Fibroblast of the conjunctiva (primary cell): ENCODE results near the gene NHERF2.
"Not testable (repeated sequence)": the region's sequence is repeated elsewhere in the genome, so short reads cannot be mapped to it uniquely, and the experiment has no call there.

Source experiments
- DNase-seq: peaks from one replicate; pipeline ENCODE4 v3.0.0-alpha.2; 2010; ENCODE audit warnings: low read depth

The NHERF2 gene

DNA sequence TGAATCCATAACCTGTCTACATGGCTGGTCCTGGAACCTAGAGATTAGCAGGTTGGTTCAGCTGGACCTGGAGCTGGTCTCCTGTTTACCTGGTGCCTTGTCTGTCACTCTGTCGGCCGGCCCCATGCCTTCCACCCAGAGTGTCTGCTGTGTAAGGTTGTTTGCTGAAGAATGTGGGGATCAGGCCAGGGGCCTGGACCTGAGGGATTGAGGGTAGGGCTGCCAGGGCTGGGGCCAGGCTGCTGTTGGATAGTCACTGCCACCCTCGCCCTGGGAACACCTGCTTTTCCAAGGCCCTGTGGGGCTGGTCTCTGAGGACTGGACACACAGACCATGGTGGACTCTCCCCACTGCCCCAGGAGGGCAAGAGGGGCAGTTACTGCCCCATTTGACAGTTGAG is 1.4 kb downstream of the NHERF2 start:
- DNase-seq: no peak

DNA sequence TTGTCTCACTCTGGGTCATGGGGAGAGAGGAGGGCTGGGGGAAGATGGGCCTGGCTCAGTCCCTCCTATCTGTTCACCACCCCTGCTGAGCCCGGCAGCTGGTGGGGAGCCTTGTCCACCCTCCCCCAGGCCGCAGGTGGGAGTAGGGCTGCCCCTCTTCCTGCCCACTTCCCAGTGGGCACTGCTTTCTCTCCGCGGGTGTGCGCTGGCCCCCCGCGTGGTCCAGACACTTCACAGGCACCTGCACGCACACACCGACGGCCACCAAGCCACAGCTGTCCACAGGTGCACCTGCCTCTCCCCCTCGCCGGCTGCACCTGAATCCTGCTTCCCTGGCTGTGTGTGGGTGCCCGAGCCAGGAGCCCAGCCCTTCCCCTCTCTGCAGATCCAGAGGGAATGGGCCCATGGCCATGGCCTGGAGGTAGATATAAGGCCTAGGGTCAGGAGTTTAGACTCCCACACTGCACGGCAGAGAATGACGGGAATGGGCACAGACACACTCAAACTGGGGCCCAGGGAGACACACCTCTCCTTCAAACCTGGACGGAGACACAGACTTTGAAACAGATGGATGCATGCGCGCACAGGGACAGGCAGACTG is 2.0 kb downstream of the NHERF2 start:
- no peak for DNase-seq

DNA sequence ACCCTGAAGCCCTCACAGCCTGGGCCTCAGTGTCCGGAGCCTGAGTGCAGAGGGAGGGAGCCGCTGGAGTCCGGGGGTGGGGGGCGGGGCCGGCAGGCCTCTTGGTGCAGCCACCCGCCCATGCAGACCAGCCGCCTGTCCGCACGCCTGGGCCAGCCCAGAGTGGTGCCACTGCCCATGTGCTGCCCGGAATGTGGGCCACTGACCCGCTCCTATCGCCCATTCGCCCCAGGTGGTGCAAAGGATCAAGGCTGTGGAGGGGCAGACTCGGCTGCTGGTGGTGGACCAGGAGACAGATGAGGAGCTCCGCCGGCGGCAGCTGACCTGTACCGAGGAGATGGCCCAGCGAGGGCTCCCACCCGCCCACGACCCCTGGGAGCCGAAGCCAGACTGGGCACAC is 2.6 kb downstream of the NHERF2 start:
- DNase-seq: no peak

DNA sequence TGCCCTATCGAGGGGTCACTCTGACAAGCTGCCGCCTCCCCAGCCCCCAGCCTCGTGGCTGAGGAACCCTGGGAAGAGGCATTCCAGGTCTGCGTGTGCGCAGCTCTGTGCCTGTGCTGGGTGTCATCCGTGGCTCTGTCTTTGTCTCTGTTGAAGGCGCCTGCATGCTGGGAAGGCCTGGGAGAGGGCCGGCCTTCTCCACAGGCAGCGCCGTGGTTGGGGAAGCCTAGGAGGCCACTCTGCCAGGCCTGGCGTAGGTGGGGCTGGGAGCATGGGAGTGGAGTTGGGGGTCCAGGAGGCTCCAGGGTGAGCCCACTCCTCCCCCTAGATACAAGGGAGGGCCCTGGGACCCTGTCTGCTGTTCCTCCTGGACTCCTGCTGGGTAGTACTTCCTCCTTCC is 3.3 kb downstream of the NHERF2 start:
- no peak for DNase-seq

DNA sequence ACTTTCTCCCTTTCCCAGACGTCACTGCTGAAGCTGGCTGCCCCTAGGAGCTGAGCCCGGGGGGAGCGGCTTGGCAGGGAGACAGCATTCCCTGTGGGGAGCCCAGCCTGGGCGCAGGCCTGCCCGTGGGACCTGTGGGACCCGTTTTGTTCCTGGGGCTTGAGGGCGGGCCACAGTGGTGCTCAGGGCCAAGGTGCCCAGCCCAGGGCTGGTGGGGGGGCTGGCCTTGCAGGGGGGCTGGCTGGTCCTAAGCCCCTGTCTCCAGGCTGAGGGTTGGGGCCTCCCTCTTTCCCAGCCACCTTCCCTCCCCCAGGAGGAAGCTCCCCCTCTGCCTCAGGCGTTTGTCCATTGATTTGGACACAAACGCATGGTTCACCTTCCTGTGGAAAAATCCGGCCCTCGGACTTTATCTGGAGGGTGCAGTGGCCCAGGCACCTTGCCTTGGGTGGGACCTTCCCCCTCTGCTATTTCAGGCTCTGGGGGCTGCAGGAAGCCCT is 4.4 kb downstream of the NHERF2 start:
- DNase-seq: no peak

DNA sequence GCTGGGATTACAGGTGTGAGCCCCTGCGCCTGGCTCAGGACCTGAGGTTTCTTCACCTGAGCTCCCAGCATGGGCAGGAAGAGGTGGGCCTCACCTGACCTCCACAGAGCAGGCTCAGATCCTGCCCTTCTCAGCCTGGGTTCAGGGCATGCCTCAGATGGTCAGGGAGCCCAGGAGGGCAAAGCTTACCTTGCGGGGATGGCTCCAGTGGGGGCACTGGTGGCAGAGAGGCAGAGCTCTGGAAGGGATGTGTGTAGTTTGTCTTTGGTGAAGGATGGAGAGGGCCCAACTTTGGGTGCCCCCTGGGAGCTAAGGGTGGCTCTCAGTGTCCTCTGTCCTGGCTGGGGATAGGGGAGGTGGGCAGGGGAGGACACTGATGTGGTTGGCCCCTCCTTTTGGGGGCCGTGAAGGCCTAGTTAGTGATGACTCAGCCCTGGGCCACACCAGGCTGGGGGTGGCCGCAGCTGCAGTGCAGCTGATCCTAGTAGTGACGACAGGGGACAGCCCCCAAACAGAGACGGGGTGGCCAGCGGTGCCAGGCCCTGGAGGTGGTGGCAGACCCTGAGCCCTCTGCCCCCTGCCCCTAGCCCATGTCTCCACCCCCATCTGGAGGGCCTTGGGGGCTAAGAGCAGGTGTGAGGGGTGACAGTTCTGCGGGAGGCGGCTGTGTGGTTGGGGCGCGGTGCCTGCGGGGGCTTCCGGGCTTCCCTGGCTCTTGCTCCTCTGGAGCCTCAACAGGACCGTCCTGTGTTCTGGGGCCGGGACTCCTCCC is 5.8 kb downstream of the NHERF2 start:
- DNase-seq: no peak

DNA sequence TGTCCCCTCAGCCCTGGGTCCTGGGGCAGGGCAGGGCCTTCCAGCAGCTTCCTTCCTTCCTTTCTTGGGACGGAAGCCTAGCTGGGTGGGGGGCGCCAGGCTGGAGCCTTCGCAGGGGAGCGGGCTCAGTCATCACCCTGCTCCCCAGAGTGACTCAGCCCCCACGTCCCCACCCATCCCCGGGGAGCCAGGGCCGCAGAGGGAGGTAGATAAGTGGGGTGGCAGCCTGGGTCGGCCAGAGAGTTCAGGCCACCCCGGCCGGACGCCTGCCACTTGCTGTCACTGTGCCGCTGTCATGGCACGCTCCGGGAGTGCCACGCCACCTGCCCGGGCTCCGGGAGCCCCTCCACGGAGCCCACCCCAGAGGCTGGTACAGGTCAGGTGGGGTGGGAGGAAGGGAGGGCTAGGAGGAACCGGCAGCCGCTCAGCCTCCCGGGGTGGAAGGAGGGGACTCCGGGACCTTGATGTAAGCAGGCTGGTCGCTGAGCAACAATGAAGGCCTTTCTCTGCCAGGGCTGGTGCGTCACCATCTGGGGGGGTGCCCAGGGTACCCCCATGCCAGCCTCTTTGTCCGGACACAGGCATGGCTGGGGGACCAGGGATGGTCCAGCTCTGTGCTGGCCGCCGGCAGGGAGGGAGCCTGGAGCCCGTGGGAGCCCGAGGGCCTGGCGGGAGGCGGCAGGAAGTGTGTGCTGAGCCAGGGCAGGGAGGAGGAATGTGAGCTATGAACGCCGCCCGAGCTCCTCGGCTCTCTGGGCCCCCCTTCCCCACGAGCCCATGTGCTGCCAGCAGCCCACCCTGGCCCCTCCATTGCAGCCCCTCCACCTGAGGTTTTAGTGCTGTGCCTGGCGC is 6.6 kb downstream of the NHERF2 start:
- no peak for DNase-seq

DNA sequence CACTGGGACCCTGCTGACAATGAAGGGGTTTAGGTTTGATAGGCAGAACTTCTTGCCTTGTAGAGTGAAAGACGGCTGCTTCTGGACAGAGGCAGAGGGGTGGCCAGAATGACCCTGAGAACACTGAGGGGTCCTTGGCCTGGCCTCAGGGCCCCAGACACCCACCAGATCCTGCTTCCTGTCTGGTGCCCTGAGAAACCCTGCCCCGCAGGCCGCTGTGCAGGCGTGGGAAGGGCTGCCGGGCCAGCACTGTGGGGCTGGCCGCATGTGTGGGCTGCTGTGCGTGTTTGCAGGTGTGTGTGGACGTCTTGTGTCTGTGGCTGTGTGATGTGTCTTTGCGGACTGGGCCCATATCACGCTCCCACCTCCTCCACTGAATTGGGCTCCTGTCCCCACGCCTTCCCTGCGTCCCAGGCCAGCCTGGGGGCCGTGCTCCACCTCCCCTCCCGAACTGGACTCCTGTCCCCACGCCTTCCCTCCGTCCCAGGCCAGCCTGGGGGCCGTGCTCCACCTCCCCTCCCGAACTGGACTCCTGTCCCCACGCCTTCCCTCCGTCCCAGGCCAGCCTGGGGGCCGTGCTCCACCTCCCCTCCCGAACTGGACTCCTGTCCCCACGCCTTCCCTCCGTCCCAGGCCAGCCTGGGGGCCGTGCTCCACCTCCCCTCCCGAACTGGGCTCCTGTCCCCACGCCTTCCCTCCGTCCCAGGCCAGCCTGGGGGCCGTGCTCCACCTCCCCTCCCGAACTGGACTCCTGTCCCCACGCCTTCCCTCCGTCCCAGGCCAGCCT is 7.4 kb downstream of the NHERF2 start:
- not testable (repeated sequence) for DNase-seq

DNA sequence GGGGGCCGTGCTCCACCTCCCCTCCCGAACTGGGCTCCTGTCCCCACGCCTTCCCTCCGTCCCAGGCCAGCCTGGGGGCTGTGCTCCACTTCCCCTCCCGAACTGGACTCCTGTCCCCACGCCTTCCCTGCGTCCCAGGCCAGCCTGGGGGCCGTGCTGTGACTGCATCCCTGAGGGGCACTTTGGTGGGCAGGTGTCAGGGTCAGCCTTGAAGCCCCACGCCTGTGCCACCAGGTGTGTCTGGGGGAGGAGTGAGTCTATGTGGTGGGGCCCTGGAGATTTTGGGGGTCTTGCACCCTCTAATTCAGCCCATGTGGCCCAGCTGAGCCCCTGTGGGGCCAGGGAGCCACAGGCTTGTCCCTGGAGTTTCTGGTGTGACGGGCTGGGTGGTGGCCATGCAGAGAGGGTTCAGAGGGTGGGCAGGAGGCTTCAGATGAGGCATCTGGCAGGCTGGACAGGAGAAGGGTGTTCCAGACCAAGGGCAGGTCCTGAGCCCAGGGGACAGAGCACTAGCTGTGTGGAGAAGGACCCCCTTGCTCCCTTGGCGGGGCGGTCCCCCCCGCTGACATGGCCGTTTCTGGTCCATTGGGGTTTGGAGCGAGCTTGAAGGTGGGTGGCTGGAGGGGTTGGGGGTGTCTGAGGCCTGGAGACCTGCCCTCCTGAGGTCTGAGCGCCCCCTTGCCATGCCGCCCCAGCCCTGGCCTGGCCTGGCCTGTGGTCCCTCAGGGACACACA is 8.2 kb downstream of the NHERF2 start:
- DNase-seq: no peak

DNA sequence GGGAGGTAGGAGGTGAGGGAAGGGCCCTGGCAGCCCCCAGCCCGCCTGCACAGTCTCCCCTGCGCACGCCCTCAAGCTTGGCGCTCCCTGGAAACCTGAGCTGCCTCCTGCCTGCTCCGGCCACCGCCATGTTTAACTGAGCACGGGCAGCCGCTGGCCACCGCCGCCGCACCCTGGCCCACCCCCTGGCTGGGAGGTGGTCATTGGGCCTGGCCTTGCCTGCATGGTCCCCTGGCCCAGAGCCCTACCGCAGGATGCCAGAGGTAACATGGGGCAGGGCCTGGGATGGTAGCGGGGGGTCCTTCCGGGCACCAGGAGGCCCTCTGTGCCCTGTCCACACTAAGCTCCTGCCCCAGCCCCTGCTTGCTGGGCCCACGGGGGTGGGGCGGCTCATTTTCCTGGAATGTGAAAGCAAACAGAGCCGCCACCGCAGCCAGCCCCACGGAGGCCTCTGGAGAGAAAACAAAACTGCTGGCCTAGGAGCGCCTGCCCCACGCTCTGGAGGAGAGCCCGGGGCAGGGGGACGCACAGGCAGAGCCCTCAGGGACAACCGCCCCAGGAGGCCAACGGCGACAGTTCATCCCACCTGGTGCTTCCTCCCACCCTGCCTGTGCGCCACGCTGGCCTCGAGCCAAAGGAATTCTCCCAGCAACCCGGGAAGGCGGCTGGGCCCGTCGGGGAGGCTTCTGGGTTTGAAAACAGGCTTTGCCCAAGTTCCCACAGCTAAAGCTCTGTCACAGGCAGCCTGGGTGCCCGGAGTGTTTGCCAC is 8.9 kb downstream of the NHERF2 start:
- DNase-seq: peak; percentile 65

DNA sequence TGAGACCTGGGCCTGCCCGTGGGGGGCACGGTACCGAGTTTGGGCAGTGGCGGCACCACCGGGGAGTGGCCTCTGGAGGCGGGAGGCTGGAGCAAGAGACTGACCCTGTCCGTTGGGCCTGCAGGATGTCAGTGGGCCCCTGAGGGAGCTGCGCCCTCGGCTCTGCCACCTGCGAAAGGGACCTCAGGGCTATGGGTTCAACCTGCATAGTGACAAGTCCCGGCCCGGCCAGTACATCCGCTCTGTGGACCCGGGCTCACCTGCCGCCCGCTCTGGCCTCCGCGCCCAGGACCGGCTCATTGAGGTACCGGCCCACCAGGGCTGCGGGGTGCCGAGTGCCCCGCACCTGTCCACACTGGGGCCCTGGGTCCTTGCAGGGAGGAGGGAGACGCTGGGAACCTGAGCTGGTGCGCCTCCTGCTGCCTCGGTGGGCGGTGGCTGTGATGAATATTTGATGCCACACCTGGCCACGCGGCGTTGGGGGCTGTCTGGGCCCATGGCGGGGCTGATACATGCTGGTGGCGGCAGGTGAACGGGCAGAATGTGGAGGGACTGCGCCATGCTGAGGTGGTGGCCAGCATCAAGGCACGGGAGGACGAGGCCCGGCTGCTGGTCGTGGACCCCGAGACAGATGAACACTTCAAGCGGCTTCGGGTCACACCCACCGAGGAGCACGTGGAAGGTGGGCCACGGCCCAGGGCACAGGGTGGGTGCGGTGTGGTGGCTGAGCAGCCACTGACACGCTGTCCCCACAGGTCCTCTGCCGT is 9.7 kb downstream of the NHERF2 start:
- DNase-seq: no peak

DNA sequence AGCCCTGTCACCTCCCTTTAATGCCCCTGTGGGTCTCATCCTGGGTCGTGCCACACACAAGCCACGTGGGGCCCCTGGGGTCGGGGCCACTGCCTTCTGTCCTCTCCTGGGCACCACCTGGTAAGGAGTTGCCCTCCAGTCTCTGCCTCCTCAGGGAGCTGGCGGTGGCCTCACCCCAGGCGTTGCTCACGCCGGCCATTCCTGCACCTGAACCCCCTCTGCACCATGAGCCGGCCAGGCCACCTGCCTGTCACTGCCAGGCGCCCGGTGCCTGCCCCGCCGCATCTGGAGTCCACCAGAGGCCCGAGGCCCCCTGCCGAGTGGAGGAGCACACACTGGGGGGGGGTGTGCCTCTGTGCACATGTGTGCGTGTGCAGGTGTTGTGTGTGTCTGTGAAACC is 10.4 kb downstream of the NHERF2 start:
- DNase-seq: no peak

DNA sequence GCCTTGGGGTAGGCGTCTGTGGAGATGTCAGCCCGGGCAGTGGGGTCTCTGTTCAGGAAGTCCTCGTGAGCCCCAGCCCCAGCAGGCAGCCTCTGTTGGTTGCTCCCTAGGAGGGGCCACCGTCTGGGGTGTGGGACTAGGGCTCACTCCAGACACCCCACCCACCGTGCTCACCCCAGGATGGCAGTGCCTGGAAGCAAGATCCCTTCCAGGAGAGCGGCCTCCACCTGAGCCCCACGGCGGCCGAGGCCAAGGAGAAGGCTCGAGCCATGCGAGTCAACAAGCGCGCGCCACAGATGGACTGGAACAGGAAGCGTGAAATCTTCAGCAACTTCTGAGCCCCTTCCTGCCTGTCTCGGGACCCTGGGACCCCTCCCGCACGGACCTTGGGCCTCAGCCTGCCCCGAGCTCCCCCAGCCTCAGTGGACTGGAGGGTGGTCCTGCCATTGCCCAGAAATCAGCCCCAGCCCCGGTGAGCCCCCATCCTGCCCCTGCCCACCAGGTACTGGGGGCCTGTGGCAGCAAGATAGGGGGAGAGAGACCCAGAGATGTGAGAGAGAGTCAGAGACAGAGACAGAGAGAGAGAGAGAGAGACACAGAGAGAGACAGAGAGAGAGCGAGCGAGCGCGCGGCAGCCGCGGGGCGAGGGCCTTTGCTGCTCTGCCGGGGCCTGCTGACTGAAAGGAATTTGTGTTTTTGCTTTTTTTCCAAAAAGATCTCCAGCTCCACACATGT is 11.1 kb downstream of the NHERF2 start:
- no peak for DNase-seq

DNA sequence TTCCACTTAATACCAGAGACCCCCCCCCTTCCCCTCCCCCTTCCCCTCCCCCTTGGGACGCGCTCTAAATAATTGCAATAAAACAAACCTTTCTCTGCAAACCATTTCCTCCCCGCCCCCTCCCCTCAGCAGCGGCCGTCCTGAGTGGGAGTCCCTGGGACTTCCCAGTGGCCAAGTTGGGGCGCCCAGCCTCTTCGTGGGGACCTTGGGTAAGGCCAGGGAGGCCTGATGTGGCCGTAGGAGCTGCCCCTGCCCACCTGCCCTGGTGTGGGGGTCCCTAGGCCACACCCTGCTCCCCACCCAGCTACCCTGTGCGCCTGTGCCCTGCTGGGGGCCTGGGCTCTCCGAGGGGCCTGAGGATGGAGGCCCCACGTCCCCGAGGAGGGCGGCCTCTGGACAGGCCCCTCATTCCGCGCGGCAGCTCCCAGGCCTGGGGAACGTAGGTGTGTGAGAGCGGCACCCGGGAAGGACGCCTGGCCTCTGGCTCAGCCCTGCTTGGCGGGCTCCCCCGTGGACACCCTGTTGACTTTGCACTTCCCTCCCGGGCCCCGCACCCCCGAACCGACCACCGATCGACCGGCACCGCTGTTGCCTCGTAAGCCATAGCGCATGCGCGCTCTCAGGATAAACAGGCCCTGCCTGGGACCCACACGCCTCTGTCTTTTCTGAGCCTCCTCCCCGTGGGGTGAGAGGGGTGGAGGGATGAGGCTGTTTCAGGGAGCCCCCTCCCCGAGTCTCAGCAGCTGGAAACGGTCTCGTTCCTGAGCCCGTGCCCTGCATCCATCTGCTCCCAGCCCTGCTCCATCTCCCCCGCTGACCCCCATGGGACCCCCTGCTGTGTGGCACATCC is 11.9 kb downstream of the NHERF2 start:
- no peak for DNase-seq

DNA sequence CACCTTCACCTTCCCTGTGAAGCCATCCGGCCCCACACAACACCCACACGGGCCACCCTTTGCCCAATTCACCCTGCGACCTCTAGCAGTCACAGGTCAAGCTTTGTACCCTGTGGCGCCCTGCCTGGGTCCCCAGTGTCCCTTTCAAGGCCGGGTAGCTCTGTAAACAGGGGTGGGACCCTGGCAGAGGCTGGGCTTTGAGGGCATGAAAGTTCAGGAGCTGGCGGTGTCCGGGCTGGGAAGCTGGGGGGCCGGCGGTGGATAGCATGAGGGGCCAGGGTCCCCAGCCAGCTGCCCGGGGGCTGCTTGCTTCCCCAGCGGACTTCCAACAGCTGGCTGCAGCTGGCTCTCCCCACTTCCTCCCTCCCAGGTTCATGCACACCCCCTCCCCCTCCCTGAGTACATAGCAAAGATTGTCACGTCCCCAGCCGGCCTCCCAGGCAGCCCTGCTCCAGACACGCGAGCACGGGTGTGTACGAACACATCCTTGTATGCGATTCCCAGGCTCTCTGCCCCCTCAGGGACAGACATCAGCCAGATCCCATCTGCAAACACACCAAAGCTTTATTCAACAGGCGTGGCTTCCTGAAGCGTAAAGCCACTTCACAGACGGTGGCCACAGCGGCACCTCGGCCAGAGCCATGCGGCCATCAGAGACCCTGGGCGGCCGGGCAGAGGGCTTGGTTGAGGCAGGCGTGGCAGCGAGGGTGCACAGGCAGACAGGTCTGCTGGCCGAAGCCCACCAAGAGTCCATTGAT is 12.8 kb downstream of the NHERF2 start:
- no peak for DNase-seq

DNA sequence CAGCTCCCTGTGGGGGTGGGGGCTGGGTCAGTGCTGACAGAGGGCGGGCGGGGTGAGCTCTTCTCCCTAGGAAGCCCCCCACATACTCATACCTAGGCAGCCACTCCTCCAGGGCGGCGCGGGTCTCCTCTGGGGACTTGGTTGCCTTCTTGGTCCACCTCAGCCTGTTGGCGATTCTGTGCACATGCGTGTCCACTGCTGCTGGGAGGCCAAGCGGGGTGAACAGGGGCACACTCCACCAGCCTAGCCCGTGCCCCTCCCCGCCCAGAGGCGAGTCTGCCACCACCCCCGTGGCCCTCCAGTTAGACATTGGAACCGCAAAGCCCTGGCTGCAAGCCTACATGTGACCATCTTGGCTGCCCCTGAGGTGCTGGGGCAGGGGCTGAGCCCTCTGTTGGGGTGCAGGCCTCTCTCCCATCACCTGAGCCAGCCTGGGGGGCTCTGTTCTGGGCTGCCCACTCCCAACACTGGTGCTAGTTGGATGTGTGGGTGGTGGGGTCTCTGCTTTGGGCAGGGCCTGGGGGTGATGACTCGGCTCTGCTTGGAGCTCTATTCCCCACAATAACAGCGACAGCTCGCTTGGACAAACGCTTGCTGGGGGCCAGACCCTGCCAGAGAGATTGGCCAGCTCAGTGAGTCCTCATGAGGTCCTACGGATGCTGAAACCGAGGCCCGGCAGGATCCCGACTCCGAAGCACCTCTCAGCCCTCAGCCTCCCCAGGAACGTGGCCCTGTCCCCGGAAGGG is 13.5 kb downstream of the NHERF2 start:
- DNase-seq: no peak
